GM23338 (cell line): ENCODE results near the gene CDC27. TPM values are rescaled to one million over a fixed set of nuclear protein-coding genes. Genes with fewer than 3 reads are reported as not detected.

Source experiments
- ATAC-seq: fragments of 200-7000 bp; cut with Tn5 transposase; 3 replicates; pipeline ENCODE4 v1.9.1; 2020
- DNase-seq: peaks from one replicate; pipeline ENCODE4 v3.0.0-alpha.2; 2015; ENCODE audit warnings: low spot score
- H2AFZ ChIP-seq: fragments of 200-600 bp; sonication (generic); 2 replicates; pipeline ENCODE4 v1.8.0; 2016; ENCODE audit warnings: antibody characterized with exemption, mild to moderate bottlenecking, moderate library complexity
- H3F3A ChIP-seq: fragments of 200-600 bp; sonication (generic); replicated peaks from 2 replicates; pipeline ENCODE4 v1.8.0; 2017; ENCODE audit warnings: antibody characterized with exemption, mixed run types, low read depth
- H3K27ac ChIP-seq: fragments of 200-600 bp; sonication (generic); 2 replicates; pipeline ENCODE4 v1.6.1; 2016; ENCODE audit warnings: low read depth
- H3K27me3 ChIP-seq: fragments of 200-600 bp; sonication (generic); 2 replicates; pipeline ENCODE4 v1.8.0; 2016; ENCODE audit warnings: mild to moderate bottlenecking, mixed run types, moderate library complexity; ENCODE audit not compliant: insufficient read depth
- H3K36me3 ChIP-seq: fragments of 200-600 bp; sonication (generic); 2 replicates; pipeline ENCODE4 v1.8.0; 2016; ENCODE audit warnings: mild to moderate bottlenecking; ENCODE audit not compliant: insufficient read depth
- H3K4me1 ChIP-seq: fragments of 200-600 bp; sonication (generic); 2 replicates; pipeline ENCODE4 v1.8.0; 2016; ENCODE audit warnings: mild to moderate bottlenecking, moderate library complexity; ENCODE audit not compliant: insufficient read depth
- H3K4me2 ChIP-seq: fragments of 200-600 bp; sonication (generic); 2 replicates; pipeline ENCODE4 v1.7.1; 2017; ENCODE audit warnings: mixed run types
- H3K4me3 ChIP-seq: fragments of 200-600 bp; sonication (generic); 2 replicates; pipeline ENCODE4 v1.6.1; 2016; ENCODE audit warnings: mixed run types
- H3K79me2 ChIP-seq: fragments of 200-600 bp; sonication (generic); replicated peaks from 2 replicates; pipeline ENCODE4 v1.8.0; 2017; ENCODE audit warnings: mild to moderate bottlenecking; ENCODE audit not compliant: insufficient read depth
- H3K9me2 ChIP-seq: fragments of 200-600 bp; sonication (generic); 2 replicates; pipeline ENCODE4 v1.8.0; 2017; ENCODE audit not compliant: insufficient read depth
- H4K20me1 ChIP-seq: fragments of 200-600 bp; sonication (generic); replicated peaks from 2 replicates; pipeline ENCODE4 v1.8.0; 2017; ENCODE audit warnings: mild to moderate bottlenecking; ENCODE audit not compliant: insufficient read depth
- H3K27ac Mint-ChIP-seq: 2 replicates; pipeline ENCODE4 v1.8.0; 2020; ENCODE audit warnings: inconsistent platforms, mild to moderate bottlenecking, moderate library complexity, mixed read lengths
- H3K27me3 Mint-ChIP-seq: 3 replicates; pipeline ENCODE4 v1.8.0; 2022; ENCODE audit warnings: low read depth, mild to moderate bottlenecking, moderate library complexity, mixed read lengths, inconsistent platforms; ENCODE audit not compliant: insufficient read depth, poor library complexity
- H3K36me3 Mint-ChIP-seq: 3 replicates; pipeline ENCODE4 v1.8.0; 2021; ENCODE audit warnings: low read depth, mild to moderate bottlenecking, inconsistent platforms, moderate library complexity, mixed read lengths
- H3K4me1 Mint-ChIP-seq: 3 replicates; pipeline ENCODE4 v1.8.0; 2020; ENCODE audit warnings: mild to moderate bottlenecking, inconsistent platforms, mixed read lengths
- H3K4me3 Mint-ChIP-seq: 3 replicates; pipeline ENCODE4 v1.8.0; 2021; ENCODE audit warnings: moderate library complexity, mild to moderate bottlenecking, inconsistent platforms, mixed read lengths
- H3K9me3 Mint-ChIP-seq: 3 replicates; pipeline ENCODE4 v1.8.0; 2020; ENCODE audit warnings: moderate library complexity, mild to moderate bottlenecking, inconsistent platforms, mixed read lengths
- CREB1 ChIP-seq: fragments of 250-450 bp; sonication (Bioruptor Pico); IDR thresholded peaks from 2 replicates; pipeline ENCODE4 v1.5.0; 2020; ENCODE audit warnings: low read depth, mild to moderate bottlenecking, moderate library complexity
- CTCF ChIP-seq, 2 experiments: fragments of 200-600 bp in 1 of 2; sonication (generic) in 1 of 2; conservative IDR thresholded peaks; 2 replicates each; pipeline versions ENCODE4 v1.5.1 to v1.6.1; 2016 to 2017; ENCODE audit warnings: antibody characterized with exemption in 2 of 2, low read depth in 2 of 2, mild to moderate bottlenecking in 2 of 2, moderate library complexity in 1 of 2
- EZH2phosphoT487 ChIP-seq: fragments of 200-600 bp; sonication (generic); IDR thresholded peaks from one replicate; pipeline ENCODE4 v1.8.1; 2018; ENCODE audit warnings: antibody characterized with exemption; ENCODE audit not compliant: unreplicated experiment
- NANOG ChIP-seq: IDR thresholded peaks from 2 replicates; pipeline ENCODE4 v1.6.1; 2016; ENCODE audit warnings: antibody characterized with exemption, borderline replicate concordance
- STAT1 ChIP-seq: IDR thresholded peaks from one replicate; pipeline ENCODE4 v1.6.1; 2016; ENCODE audit warnings: antibody characterized with exemption; ENCODE audit not compliant: unreplicated experiment
- polyA plus RNA-seq: library from polyadenylated mRNA; unstranded; fragments of >200 nt; fragmentation: Nextera tagmentation; extraction: Ambion mirVana; gene quantifications from 2 replicates; pipeline ENCODE4 v1.2.1, GENCODE V29; 2016
- total RNA-seq: library from RNA; depleted of rRNA; stranded (reverse); fragments of >200 nt; shearing (Covaris generic); gene quantifications from 2 replicates; pipeline ENCODE4 v1.2.3, GENCODE V29; 2014
- TF ChIP-seq, protein P1 (sequence below): fragments of 250-450 bp; sonication (Bioruptor Pico); IDR thresholded peaks from 2 replicates; pipeline ENCODE4 v1.5.0; 2020; ENCODE audit warnings: mild to moderate bottlenecking, moderate library complexity
- TF ChIP-seq, protein P2 (sequence below): IDR thresholded peaks from 2 replicates; pipeline ENCODE4 v1.6.1; 2016; ENCODE audit warnings: antibody characterized with exemption

CDC27 gene
- total and polyA plus RNA-seq, 2 experiments from 2014 or later, result 49.7 to 85.5 TPM

DNA sequence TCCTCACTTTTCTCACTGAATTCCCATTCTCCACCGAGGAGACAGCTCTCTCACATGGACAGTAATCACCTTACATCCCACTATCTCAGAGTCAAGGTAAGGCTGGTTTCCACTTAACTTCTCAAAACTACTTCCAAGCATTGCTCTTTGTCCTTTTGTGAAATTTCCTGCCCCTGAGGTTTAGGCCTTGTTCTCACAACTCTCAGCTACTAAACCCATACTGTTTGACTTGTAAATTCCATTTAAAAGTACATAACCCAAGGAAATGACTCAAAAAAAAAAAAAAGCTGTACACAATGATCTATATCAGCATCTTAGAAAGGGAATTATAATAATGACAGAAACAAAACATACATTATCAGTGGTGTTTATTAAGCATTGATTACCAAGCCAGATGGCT lies 8.8 kb downstream of the CDC27 start (continued):
- TF ChIP-seq, protein P1, sequence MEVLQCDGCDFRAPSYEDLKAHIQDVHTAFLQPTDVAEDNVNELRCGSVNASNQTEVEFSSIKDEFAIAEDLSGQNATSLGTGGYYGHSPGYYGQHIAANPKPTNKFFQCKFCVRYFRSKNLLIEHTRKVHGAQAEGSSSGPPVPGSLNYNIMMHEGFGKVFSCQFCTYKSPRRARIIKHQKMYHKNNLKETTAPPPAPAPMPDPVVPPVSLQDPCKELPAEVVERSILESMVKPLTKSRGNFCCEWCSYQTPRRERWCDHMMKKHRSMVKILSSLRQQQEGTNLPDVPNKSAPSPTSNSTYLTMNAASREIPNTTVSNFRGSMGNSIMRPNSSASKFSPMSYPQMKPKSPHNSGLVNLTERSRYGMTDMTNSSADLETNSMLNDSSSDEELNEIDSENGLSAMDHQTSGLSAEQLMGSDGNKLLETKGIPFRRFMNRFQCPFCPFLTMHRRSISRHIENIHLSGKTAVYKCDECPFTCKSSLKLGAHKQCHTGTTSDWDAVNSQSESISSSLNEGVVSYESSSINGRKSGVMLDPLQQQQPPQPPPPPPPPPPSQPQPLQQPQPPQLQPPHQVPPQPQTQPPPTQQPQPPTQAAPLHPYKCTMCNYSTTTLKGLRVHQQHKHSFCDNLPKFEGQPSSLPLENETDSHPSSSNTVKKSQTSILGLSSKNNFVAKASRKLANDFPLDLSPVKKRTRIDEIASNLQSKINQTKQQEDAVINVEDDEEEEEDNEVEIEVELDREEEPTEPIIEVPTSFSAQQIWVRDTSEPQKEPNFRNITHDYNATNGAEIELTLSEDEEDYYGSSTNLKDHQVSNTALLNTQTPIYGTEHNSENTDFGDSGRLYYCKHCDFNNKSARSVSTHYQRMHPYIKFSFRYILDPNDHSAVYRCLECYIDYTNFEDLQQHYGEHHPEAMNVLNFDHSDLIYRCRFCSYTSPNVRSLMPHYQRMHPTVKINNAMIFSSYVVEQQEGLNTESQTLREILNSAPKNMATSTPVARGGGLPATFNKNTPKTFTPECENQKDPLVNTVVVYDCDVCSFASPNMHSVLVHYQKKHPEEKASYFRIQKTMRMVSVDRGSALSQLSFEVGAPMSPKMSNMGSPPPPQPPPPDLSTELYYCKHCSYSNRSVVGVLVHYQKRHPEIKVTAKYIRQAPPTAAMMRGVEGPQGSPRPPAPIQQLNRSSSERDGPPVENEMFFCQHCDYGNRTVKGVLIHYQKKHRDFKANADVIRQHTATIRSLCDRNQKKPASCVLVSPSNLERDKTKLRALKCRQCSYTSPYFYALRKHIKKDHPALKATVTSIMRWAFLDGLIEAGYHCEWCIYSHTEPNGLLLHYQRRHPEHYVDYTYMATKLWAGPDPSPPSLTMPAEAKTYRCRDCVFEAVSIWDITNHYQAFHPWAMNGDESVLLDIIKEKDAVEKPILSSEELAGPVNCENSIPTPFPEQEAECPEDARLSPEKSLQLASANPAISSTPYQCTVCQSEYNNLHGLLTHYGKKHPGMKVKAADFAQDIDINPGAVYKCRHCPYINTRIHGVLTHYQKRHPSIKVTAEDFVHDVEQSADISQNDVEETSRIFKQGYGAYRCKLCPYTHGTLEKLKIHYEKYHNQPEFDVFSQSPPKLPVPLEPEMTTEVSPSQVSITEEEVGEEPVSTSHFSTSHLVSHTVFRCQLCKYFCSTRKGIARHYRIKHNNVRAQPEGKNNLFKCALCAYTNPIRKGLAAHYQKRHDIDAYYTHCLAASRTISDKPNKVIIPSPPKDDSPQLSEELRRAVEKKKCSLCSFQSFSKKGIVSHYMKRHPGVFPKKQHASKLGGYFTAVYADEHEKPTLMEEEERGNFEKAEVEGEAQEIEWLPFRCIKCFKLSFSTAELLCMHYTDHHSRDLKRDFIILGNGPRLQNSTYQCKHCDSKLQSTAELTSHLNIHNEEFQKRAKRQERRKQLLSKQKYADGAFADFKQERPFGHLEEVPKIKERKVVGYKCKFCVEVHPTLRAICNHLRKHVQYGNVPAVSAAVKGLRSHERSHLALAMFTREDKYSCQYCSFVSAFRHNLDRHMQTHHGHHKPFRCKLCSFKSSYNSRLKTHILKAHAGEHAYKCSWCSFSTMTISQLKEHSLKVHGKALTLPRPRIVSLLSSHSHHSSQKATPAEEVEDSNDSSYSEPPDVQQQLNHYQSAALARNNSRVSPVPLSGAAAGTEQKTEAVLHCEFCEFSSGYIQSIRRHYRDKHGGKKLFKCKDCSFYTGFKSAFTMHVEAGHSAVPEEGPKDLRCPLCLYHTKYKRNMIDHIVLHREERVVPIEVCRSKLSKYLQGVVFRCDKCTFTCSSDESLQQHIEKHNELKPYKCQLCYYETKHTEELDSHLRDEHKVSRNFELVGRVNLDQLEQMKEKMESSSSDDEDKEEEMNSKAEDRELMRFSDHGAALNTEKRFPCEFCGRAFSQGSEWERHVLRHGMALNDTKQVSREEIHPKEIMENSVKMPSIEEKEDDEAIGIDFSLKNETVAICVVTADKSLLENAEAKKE (CRISPR knock-in tag), result no peak
- no peak for TF ChIP-seq EZH2phosphoT487
- TF ChIP-seq, protein P2, sequence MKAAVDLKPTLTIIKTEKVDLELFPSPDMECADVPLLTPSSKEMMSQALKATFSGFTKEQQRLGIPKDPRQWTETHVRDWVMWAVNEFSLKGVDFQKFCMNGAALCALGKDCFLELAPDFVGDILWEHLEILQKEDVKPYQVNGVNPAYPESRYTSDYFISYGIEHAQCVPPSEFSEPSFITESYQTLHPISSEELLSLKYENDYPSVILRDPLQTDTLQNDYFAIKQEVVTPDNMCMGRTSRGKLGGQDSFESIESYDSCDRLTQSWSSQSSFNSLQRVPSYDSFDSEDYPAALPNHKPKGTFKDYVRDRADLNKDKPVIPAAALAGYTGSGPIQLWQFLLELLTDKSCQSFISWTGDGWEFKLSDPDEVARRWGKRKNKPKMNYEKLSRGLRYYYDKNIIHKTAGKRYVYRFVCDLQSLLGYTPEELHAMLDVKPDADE, result no peak

DNA sequence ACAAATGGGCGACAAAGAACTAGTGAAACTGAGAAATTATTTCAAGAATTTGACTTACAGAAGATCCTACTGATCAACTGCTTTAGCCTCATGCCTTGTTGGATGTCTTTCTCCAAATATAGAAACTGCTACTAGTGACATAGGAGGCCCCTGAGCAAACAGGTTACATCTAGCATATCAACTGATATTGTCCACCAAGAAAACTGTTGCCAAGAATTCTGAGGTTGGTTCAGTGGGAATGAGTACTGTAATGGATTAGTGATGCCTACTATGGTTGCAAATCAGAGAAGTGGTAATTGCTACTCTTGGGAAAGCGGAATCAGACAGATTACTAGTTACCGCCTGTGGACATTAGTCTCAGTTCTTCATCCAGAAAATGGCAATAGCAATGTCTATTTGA lies 10.0 kb downstream of the CDC27 start:
- Mint-ChIP-seq H3K4me1 (peaks cover 38% of the 10 kb centered on the region), H3K9me3 (no peaks in the 10 kb centered on the region), H3K36me3 (peaks cover 28% of the 10 kb centered on the region), H3K4me3 (no peak overlapping the region), H3K27me3 (peaks cover 3% of the 10 kb centered on the region), H3K27ac (no peak overlapping the region)
- Histone ChIP-seq H3K4me2 (no peak overlapping the region), H3K27ac (no peak overlapping the region), H3K79me2 (peaks cover 87% of the 10 kb centered on the region), H3K27me3 (no peaks in the 10 kb centered on the region), H2AFZ (no peak overlapping the region), H3K4me3 (no peak overlapping the region), H3K36me3 (0 out of 2 replicates have a peak, but pooled peaks cover 6% of the 10 kb centered on the region), H3K4me1 (peaks cover 29% of the 10 kb centered on the region), H3K9me2 (no peaks in the 10 kb centered on the region), H3F3A (no peaks in the 10 kb centered on the region), H4K20me1 (peaks cover 29% of the 10 kb centered on the region)
- no peak for DNase-seq
- ATAC-seq, result no peak
- no peak for TF ChIP-seq NANOG
- TF ChIP-seq CREB1 (CRISPR knock-in tag), result no peak
- no peak for TF ChIP-seq CTCF (conservative IDR thresholded peaks at IDR 0.05; ENCODE audit: low read depth in 2 of 2)
- no peak for TF ChIP-seq STAT1
- TF ChIP-seq, protein P1 (CRISPR knock-in tag), result no peak
